Skin epidermis (tissue), 12 donors: ENCODE measurements around the gene WDR4.
A peak's percentile ranks its signal among the peaks of the same experiment; 100 is the strongest.
"Not testable (repeated sequence)": the region's sequence is repeated elsewhere in the genome, so short reads cannot be mapped to it uniquely, and the experiment has no call there.

ENCODE experiments used
- H3K27ac ChIP-seq, 21 experiments: fragments of 200-600 bp; sonication (generic) in 11 of 21; one replicate each; pipeline ENCODE4 v1.5.0; 2020; ENCODE audit warnings: mild to moderate bottlenecking in 3 of 21, inconsistent platforms in 2 of 21, moderate library complexity in 2 of 21
- H3K4me3 ChIP-seq, 7 experiments: fragments of 200-600 bp; sonication (generic) in 2 of 7; one replicate each; pipeline ENCODE4 v1.5.0; 2020; ENCODE audit warnings: inconsistent platforms in 2 of 7, mild to moderate bottlenecking in 2 of 7, moderate library complexity in 1 of 7

Gene WDR4

DNA sequence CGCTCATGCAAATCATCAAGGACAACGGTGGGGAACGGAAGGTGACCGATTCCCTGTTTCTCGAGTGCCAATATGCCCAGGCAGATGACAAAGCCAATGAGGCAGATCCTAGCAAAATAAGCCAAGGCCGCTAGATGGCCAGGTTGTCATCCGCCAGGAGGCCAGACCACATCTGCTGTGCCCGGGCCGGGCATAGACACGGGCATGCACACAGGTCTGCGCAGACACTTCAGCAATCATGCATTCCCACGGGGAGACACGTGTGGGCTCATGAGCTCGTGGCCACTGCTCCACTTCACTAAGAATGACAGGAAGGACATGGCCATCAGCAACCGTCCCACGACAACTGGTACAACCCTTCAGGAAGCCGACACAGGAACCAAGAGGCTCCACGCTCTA is 23.4 kb downstream of the WDR4 start:
- H3K4me3 ChIP-seq = no peak overlapping the region

DNA sequence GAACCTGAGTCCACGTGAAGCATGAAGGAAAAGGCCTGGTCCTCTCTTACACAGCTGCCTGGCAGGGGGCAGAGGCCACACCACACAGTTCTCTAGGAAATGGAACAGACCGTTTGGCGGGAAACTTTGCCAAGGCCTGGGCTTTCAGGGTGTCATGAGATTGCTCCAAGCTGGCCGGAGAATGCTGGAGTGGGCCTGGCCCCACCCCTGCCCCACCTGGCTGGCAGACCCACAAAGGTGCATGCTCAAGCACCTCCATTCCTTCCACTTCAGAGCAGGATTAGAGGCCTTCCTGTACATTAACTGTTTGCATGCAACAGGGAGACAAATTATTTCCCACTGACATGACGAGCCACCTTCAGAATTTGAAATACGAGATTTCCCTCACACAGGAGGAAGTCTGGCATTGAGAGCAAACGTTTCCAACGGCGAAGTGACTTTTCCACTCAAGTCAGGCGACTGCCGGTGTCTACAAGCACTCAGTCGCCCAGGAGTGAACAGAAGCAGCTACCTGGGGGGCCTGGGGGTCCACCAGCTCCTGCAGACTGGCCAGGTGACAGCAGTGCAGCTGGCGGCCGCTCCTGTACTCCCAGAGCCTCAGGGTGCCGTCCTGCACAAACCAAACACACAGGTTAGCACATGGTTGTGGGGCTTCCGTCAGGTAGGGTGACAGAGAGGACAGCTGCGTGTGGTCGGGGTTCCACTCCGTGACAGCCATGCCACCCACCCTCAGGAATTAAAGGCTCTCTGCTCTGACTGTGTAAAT is 24.0 kb downstream of the WDR4 start:
- Histone ChIP-seq H3K27ac (no peak overlapping the region), H3K4me3 (no peak overlapping the region)

More for the DNA sequence above, 23.4 kb downstream of the WDR4 start:
- H3K27ac ChIP-seq = no peak overlapping the region

- no peak overlapping the region for H3K4me3 ChIP-seq
Measured at GRCh38 chr21:42854246-42855010, 24.9 kb downstream of the WDR4 start.

DNA sequence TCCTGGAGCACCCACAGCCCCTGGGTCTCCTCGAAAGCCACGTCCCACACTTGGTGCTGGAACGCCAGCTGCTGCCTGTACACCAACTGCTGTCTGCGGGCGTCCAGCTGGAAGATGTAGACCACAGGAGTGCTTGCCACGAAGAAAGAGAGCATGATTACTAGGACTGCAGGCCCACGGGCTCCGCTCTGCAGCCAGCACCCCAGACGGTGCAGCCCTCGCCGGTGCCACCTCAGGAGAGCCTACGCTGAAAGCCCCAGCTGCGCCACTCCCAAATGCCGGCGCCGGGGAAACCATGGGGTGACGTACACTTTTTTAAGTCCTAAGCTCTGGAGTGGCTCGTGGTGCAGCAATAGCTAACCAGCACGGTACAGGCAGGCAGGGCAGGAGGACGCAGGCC is 25.7 kb downstream of the WDR4 start:
- H3K27ac ChIP-seq = no peak overlapping the region
- H3K4me3 ChIP-seq = no peak overlapping the region

More at GRCh38 chr21:42854246-42855010, 24.9 kb downstream of the WDR4 start:
- H3K27ac ChIP-seq = no peak overlapping the region

GRCh38 chr21:42852925-42853570 is 26.3 kb downstream of the WDR4 start:
- Histone ChIP-seq H3K4me3 (no peak overlapping the region), H3K27ac (no peak overlapping the region)

- Histone ChIP-seq H3K4me3 (no peak overlapping the region), H3K27ac (no peak overlapping the region)
Measured at GRCh38 chr21:42851812-42852665, 27.3 kb downstream of the WDR4 start.

GRCh38 chr21:42850866-42851391 is 28.4 kb downstream of the WDR4 start:
- Histone ChIP-seq H3K27ac (no peak overlapping the region), H3K4me3 (no peak overlapping the region)

GRCh38 chr21:42850463-42850862 is 28.9 kb downstream of the WDR4 start:
- no peak overlapping the region for H3K4me3 ChIP-seq
- no peak overlapping the region for H3K27ac ChIP-seq

GRCh38 chr21:42849759-42850412 is 29.5 kb downstream of the WDR4 start:
- H3K4me3 ChIP-seq = no peak overlapping the region
- no peak overlapping the region for H3K27ac ChIP-seq

GRCh38 chr21:42848932-42849758 is 30.2 kb downstream of the WDR4 start:
- Histone ChIP-seq H3K27ac (no peak overlapping the region), H3K4me3 (no peak overlapping the region)

DNA sequence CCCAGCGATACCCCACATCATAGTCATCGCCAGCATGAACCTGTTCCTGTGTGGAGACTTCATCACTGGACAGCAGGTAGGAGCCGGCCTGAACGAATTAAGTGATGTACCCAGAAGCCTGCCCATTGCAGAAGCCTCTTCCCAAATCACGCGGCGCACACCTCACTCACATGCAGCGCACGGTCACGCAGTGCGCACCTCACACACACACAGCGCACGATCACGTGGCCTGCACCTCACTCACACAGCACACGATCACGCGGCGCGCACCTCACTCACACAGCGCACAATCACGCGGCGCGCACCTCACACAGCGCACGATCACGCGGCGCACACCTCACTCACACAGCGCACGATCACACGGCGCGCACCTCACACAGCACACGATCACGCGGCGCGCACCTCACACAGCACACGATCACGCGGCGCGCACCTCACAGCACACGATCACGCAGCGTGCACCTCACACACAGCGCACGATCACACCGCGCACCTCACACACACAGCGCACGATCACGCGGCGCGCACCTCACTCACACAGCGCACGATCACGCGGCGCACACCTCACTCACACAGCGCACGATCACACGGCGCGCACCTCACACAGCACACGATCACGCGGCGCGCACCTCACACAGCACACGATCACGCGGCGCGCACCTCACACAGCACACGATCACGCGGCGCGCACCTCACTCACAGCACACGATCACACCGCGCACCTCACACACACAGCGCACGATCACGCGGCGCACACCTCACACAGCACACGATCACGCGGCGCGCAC is 31.0 kb downstream of the WDR4 start:
- not testable (repeated sequence) for H3K4me3 ChIP-seq, H3K27ac ChIP-seq

- H3K27ac ChIP-seq = no peak overlapping the region
- H3K4me3 ChIP-seq = no peak overlapping the region
Measured at GRCh38 chr21:42847726-42848125, 31.6 kb downstream of the WDR4 start.

GRCh38 chr21:42847051-42847707 is 32.2 kb downstream of the WDR4 start:
- no peak overlapping the region for H3K4me3 ChIP-seq
- H3K27ac ChIP-seq = no peak overlapping the region

GRCh38 chr21:42846221-42846620 is 33.1 kb downstream of the WDR4 start:
- Histone ChIP-seq H3K27ac (no peak overlapping the region), H3K4me3 (no peak overlapping the region)

DNA sequence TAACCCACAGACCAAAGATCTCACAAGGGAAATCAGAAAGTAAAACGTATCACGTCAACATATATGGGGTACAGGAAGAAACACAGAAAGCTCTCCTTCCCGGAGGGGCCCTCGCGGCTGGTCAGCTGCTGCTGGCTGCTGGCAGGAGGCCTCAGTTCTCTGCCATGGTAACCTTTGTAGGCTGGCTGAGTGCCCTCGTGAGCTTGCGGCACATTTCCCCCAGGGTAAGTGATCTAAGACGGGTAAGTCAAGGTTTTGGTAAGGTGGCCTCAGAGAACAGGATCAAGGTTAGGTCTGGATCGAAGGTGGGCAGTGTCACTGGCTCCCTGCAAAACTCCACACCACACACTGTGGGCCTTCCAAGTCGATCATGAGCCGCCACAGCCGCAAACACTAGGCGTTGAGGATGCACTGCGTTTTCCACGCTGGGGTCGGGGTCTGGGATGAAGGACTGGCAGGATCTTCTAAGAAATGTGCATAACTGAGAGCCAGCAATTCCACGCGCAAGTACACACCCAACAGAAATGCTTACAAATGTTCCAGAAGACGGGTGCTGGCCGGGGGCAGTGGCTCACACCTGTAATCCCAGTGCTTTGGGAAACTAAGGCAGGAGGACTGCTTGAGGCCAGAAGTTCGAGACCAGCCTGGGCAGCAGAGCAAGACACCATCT is 33.9 kb downstream of the WDR4 start:
- H3K4me3 ChIP-seq = no peak overlapping the region
- H3K27ac ChIP-seq = peak overlapping the region in 1 of 21 experiments; percentile 16

DNA sequence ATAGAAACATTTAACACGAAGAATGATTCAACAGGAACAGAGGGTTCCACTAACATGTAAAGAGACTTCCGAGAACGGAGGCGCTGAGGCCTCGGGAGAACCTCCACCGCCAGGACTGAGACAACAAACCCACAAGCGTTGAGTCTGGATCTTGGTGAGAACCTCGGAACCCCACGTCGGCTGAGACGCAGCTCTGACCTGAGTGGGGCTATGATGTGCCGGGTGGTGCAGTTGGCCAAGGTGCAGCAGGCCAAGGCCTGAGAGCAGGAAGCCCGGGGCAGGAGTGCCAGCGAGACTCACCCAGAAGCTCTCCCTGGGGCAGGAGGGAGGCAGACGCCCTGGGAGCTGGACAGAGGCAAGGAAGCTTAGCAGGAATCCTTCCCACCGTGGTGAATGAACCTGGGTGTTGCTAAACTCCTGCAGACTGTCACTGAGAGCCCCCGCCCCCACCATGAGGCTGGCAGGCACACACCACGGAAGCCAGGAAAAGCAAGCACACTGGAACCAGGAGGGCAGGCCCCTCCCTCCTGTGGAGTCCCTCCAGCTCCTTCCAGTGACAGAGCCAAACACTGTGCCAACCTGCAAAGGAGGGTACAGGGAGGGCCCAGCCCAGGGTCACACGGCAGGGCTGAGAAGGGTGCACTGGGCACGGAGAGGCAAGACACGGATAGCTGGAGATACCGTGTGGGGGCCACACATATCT is 34.8 kb downstream of the WDR4 start:
- H3K4me3 ChIP-seq = no peak overlapping the region
- H3K27ac ChIP-seq = peak overlapping the region in 1 of 21 experiments; percentile 16
